HG03159 (cell line): Measurements from ENCODE around the gene PROZ.

Source experiments
- ATAC-seq: cut with Tn5 transposase; IDR thresholded peaks from one replicate; pipeline ENCODE4 v1.9.1; 2021; ENCODE audit warnings: mild to moderate bottlenecking, moderate library complexity; ENCODE audit not compliant: unreplicated experiment

The PROZ gene

GRCh38 chr13:113176280-113176679 lies 17.8 kb downstream of the PROZ start:
- no peak for ATAC-seq

- no peak for ATAC-seq
These were observed 18.4 kb downstream of the PROZ start for GRCh38 chr13:113176822-113177221.

GRCh38 chr13:113178070-113178895 lies 19.8 kb downstream of the PROZ start:
- no peak for ATAC-seq

- no peak for ATAC-seq
These were observed 20.4 kb downstream of the PROZ start for GRCh38 chr13:113178896-113179167.

- ATAC-seq, result no peak
These were observed 21.2 kb downstream of the PROZ start for GRCh38 chr13:113179374-113180230.

- no peak for ATAC-seq
These were observed 23.6 kb downstream of the PROZ start for GRCh38 chr13:113182046-113182445.

GRCh38 chr13:113183450-113184129 lies 25.1 kb downstream of the PROZ start:
- ATAC-seq, result no peak

- no peak for ATAC-seq
These were observed 26.4 kb downstream of the PROZ start for GRCh38 chr13:113184568-113185440.

- ATAC-seq, result peak; percentile 85
These were observed 27.8 kb downstream of the PROZ start for GRCh38 chr13:113186061-113186900.

GRCh38 chr13:113187263-113187669 lies 28.8 kb downstream of the PROZ start:
- no peak for ATAC-seq

- no peak for ATAC-seq
These were observed 29.6 kb downstream of the PROZ start for GRCh38 chr13:113187883-113188665.

GRCh38 chr13:113190181-113190580 lies 31.7 kb downstream of the PROZ start:
- ATAC-seq, result no peak

GRCh38 chr13:113192279-113192678 lies 33.8 kb downstream of the PROZ start:
- no peak for ATAC-seq

GRCh38 chr13:113192902-113193301 lies 34.5 kb downstream of the PROZ start:
- no peak for ATAC-seq

- no peak for ATAC-seq
These were observed 36.9 kb downstream of the PROZ start for GRCh38 chr13:113195360-113195759.

- ATAC-seq, result no peak
These were observed 38.7 kb downstream of the PROZ start for GRCh38 chr13:113196970-113197737.

- no peak for ATAC-seq
These were observed 43.4 kb downstream of the PROZ start for GRCh38 chr13:113201815-113202214.

GRCh38 chr13:113202912-113203311 lies 44.5 kb downstream of the PROZ start:
- ATAC-seq, result no peak
